Ishikawa (cell line): ENCODE measurements around the gene DLG3.

Experiments used
- CEBPB ChIP-seq: IDR thresholded peaks from 2 replicates; pipeline ENCODE4 v1.6.1; 2012
- CREB1 ChIP-seq: IDR thresholded peaks from 2 replicates; pipeline ENCODE4 v1.6.1; 2012; ENCODE audit warnings: low read depth
- EGR1 ChIP-seq: IDR thresholded peaks from 2 replicates; pipeline ENCODE4 v1.6.1; 2012
- EP300 ChIP-seq: IDR thresholded peaks from 2 replicates; pipeline ENCODE4 v1.6.1; 2012; ENCODE audit warnings: borderline replicate concordance
- FOXM1 ChIP-seq: IDR thresholded peaks from 2 replicates; pipeline ENCODE4 v1.6.1; 2012; ENCODE audit warnings: low read depth, borderline replicate concordance
- MAX ChIP-seq: IDR thresholded peaks from 2 replicates; pipeline ENCODE4 v1.6.1; 2012
- NFIC ChIP-seq: IDR thresholded peaks from 2 replicates; pipeline ENCODE4 v1.6.1; 2012
- RAD21 ChIP-seq: IDR thresholded peaks from 2 replicates; pipeline ENCODE4 v1.6.1; 2012; ENCODE audit warnings: low read depth
- TAF1 ChIP-seq: IDR thresholded peaks from 2 replicates; pipeline ENCODE4 v1.6.1; 2012; ENCODE audit warnings: low read depth, mild to moderate bottlenecking
- TCF12 ChIP-seq: IDR thresholded peaks from 2 replicates; pipeline ENCODE4 v1.6.1; 2012; ENCODE audit warnings: low read depth
- TEAD4 ChIP-seq: IDR thresholded peaks from 2 replicates; pipeline ENCODE4 v1.6.1; 2012
- USF1 ChIP-seq: IDR thresholded peaks from 2 replicates; pipeline ENCODE4 v1.6.1; 2012
- YY1 ChIP-seq: IDR thresholded peaks from 2 replicates; pipeline ENCODE4 v1.6.1; 2012; ENCODE audit warnings: low read depth
- ZBTB7A ChIP-seq: IDR thresholded peaks from 2 replicates; pipeline ENCODE4 v1.6.1; 2012; ENCODE audit warnings: low read depth
- TF ChIP-seq, protein P1 (sequence below): IDR thresholded peaks from 2 replicates; pipeline ENCODE4 v1.6.1; 2012; ENCODE audit warnings: low read depth, mild to moderate bottlenecking

The DLG3 gene

DNA sequence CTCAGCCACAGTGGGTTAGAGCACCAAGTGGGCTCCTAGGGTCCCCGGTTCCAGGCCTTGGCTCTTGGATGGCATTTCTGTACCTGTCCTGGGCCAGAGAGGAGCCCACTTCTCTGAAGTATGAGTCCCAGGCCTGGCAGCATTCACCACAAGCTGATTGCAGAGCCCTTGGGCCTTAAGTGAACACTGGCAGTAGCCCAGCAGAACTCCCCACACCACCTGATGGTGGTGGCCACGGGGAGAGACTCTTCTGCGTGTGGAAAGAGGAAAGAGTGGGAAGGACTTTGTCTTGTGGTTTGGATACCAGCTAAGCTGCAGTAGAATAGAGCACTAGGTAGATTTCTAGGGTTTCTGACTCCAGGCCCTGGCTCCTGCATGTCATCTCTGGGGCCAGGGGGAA lies 104.8 kb downstream of the DLG3 start:
- TF ChIP-seq EP300 (no peak), TEAD4 (no peak), YY1 (no peak), FOXM1 (no peak), TCF12 (no peak), MAX (no peak), USF1 (no peak)

DNA sequence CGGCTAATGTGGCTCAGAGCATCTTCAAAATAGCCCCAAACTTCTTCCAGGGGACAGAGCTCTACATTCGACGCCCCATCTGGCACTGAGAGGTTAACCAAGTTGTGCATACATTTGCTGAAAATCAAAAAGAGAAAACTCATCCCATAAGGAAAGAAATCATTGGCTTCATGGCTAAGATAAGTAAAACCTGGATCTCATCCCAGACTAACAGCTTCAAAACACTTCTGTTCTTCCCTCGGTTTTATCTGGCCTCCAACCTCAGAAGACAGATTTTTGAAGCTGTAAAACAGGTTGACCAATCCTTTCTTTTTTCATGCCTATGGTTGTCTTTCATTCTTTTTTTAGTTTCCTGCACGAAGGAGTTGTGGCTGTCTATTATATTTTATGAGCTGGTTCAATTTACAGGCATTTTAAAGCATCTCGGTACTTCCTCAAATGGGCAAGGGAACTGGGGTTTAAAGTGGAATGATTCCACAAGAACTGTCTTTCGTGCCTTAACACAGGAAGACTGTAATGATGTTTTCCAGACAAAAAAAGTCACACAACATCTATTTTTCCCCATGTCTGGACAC lies 107.6 kb downstream of the DLG3 start:
- no peak for TF ChIP-seq FOXM1
- TF ChIP-seq TEAD4, result no peak
- TF ChIP-seq ZBTB7A, result no peak
- no peak for TF ChIP-seq CEBPB
- TF ChIP-seq, protein P1, sequence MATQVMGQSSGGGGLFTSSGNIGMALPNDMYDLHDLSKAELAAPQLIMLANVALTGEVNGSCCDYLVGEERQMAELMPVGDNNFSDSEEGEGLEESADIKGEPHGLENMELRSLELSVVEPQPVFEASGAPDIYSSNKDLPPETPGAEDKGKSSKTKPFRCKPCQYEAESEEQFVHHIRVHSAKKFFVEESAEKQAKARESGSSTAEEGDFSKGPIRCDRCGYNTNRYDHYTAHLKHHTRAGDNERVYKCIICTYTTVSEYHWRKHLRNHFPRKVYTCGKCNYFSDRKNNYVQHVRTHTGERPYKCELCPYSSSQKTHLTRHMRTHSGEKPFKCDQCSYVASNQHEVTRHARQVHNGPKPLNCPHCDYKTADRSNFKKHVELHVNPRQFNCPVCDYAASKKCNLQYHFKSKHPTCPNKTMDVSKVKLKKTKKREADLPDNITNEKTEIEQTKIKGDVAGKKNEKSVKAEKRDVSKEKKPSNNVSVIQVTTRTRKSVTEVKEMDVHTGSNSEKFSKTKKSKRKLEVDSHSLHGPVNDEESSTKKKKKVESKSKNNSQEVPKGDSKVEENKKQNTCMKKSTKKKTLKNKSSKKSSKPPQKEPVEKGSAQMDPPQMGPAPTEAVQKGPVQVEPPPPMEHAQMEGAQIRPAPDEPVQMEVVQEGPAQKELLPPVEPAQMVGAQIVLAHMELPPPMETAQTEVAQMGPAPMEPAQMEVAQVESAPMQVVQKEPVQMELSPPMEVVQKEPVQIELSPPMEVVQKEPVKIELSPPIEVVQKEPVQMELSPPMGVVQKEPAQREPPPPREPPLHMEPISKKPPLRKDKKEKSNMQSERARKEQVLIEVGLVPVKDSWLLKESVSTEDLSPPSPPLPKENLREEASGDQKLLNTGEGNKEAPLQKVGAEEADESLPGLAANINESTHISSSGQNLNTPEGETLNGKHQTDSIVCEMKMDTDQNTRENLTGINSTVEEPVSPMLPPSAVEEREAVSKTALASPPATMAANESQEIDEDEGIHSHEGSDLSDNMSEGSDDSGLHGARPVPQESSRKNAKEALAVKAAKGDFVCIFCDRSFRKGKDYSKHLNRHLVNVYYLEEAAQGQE, result no peak
- TF ChIP-seq CREB1, result no peak
- TF ChIP-seq MAX, result no peak
- no peak for TF ChIP-seq EP300
- no peak for TF ChIP-seq TAF1
- no peak for TF ChIP-seq EGR1
- TF ChIP-seq USF1, result no peak
- TF ChIP-seq NFIC, result no peak
- TF ChIP-seq RAD21, result no peak
- no peak for TF ChIP-seq TCF12
- TF ChIP-seq YY1, result no peak

DNA sequence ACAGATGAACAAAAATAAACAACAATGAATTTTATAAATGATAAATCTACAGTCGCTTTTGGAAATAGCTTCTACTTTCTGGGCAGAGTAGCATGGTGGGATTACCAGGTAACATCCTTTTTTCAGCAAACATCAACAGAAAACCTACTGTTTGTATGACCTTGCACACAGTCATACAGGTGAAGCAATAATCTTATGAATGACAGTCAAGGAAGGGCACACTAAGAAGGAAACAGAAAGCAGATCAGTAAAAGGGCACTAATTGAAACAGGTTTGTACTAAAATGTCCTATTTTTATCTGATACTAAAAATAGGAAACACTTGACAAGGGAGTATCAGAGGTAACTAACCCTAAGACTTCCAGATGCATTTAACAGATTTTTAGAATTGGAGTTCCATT lies 108.9 kb downstream of the DLG3 start:
- TF ChIP-seq RAD21 (no peak), TAF1 (no peak), MAX (no peak), FOXM1 (no peak), TEAD4 (no peak)
- TF ChIP-seq, protein P1, result no peak

DNA sequence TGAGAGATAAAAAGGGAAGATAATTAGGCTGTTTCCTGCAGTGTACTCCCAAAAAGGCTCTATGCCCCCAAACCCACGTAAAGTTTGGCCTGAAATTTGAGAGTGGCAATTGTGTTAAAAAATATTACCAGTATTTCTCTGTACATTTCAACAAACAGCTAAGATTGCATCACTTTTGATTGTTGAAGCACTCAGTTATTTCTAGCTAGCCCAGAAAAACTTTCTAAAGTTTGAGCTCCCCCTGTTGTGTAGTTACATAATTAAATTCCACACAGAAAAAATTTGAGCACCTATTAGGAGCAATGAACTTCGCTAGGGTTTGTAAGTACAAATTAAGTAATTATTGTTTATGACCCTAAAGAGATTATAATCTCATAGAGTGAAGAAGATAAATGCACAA lies 109.4 kb downstream of the DLG3 start:
- TF ChIP-seq RAD21 (peak; percentile 54), CEBPB (peak; percentile 64; the same call in 1 of the 2 replicates), FOXM1 (no peak)

- no peak for TF ChIP-seq YY1
- TF ChIP-seq CEBPB, result no peak
- no peak for TF ChIP-seq CREB1
- TF ChIP-seq USF1, result no peak
- no peak for TF ChIP-seq FOXM1
- TF ChIP-seq TEAD4, result no peak
- no peak for TF ChIP-seq MAX
- TF ChIP-seq TCF12, result no peak
- no peak for TF ChIP-seq TAF1
- TF ChIP-seq EGR1, result no peak
- TF ChIP-seq EP300, result no peak
Observed at GRCh38 chrX:70554523-70554922, 109.9 kb downstream of the DLG3 start.

- TF ChIP-seq RAD21 (no peak), EP300 (no peak), NFIC (no peak), USF1 (no peak), ZBTB7A (no peak), TAF1 (no peak), FOXM1 (no peak), YY1 (no peak), CEBPB (no peak), CREB1 (no peak), TEAD4 (no peak), EGR1 (no peak), MAX (no peak), TCF12 (no peak)
- TF ChIP-seq, protein P1, result no peak
Observed at GRCh38 chrX:70554948-70555347, 110.3 kb downstream of the DLG3 start.
